WI38 (cell line): Measurements from ENCODE around the gene CHD6.

ENCODE experiments used
- H3K4me3 ChIP-seq: 2 replicates; pipeline ENCODE4 v1.5.1; 2011; ENCODE audit warnings: low read depth, mild to moderate bottlenecking, control low read depth, low read length
- CTCF ChIP-seq: IDR thresholded peaks from 2 replicates; pipeline ENCODE4 v1.5.1; 2012; ENCODE audit warnings: low read depth, mild to moderate bottlenecking, control low read depth, low read length

The CHD6 gene

DNA sequence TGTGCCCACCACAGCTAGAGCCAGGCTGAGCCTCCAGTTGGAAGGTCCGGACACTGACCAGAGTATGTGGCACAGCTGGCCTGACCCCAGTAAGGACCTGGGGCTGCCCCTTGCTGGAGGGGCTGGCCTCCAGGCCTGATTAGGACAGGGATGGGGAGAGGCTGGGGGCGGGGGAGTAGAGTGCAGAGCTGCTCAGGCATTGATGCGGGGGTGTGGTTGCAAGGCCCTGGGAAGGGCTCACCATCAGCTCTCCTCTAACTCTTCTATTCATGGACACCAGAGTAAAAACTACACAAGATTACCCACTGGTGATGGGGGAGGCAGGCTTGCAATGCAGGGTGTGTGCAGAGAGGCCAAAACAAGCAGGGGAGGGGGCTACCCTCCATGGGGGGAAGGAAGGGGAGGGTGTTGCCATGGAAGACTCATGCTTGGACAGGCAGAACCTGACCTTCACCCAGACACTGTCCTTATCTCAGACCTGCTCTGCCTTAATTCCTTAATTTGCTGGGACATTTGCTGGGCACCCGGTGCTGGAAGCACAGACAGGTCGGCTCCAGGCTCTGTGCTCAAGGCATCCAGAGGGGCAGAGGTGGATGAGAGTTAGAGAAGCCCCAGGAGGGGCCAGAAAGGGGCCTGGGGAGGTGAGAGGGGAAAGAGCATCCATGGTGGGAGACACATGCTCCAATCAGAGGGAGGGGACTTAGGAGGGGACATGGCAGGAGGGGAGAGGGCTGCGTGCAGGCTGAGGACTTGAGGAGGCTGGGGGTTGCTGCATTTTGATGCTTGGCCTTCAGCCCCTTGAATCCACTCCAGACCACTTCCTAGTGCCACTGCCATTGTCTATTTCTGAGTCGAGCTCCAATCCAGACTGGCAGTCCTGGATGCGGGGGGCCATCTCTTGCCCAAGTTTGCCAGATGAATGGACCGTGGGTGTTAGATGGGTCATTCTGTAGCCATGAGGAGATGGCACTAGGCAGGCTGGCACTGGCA lies 244.0 kb downstream of the CHD6 start:
- no peak for TF ChIP-seq CTCF
- no peak overlapping the region for H3K4me3 ChIP-seq

DNA sequence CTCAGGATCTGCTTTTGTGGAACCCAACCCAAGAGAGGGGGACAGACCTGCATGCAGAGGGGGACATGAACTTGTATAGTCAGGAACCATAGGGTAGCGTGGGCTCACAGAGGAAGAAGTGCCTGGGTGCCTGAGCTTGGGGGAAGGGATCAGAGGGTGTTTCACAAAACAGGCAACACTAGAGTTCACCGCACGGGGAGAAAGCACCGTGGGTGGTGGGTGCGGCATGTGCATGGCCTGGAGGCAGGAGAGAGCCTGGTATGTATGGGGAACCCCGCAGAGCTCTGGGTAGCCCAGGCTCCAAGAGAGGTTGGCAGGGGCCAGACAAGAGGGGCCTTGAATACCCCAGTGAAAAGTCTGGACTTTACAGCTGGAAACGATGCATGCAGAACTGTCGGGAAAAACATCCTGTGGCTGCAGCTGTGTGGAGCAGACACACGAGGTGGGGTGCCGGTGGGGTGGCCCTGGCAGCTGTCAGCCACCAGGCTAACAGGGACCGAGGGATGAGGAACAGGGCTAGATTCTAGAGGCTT lies 244.9 kb downstream of the CHD6 start:
- TF ChIP-seq CTCF = no peak
- no peak overlapping the region for H3K4me3 ChIP-seq

DNA sequence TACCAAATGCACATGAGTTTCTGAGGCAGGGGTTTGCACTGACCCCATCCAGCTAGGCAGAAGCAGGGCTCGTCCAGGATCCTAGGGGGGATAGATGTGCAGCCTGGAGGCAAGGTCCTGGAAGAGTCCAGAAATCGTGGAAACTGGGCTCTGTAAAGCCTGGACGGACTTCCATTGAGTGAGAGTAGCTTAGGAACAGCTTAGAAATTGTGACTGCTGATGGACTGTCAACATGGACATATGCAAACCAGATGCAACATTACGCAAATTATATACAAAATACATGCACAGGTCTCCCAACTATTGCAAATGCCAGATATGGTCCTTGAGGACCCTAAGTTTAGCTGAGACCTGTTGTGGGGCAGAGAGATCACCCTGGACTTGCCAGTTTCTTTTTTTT lies 246.8 kb downstream of the CHD6 start:
- H3K4me3 ChIP-seq = no peak overlapping the region
- no peak for TF ChIP-seq CTCF

DNA sequence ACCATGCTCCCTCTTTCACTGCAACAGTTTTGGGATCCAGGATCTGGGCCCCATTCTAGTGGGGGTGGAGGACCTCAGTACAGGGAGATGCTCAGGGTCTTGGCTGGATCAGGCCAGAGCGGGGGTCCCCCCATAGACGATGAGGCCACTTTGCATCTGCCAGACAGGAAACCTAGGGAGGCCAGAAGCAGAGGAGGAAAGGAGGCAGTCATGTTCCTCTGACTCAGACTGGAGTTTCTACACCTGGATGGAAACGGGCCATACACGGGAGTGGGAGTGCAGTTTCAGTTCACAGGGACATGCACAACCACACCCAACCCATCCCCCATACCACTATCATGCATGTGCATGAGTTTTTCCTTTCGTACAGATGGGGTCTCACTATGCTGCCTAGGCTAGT lies 248.0 kb downstream of the CHD6 start:
- TF ChIP-seq CTCF = no peak
- no peak overlapping the region for H3K4me3 ChIP-seq

DNA sequence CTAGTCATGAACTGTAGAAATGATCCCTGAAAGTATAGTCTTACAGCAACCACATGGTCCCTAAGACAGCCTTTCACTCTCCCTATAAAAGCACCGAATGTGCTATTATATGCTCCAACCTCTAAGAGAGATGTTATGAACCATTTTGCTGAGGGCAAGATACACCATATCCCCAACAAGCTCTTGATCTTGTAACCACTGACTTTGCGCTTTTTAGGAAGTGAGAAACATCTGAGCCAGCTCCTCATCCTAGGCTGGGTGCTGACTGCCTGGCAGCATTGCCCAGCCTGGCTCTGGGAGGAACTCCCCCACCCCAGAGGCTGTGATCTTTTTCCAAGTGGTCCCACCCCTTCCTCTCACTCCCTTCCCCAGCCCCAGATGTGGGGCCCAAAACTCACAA lies 248.5 kb downstream of the CHD6 start:
- H3K4me3 ChIP-seq = no peak overlapping the region
- TF ChIP-seq CTCF = no peak

DNA sequence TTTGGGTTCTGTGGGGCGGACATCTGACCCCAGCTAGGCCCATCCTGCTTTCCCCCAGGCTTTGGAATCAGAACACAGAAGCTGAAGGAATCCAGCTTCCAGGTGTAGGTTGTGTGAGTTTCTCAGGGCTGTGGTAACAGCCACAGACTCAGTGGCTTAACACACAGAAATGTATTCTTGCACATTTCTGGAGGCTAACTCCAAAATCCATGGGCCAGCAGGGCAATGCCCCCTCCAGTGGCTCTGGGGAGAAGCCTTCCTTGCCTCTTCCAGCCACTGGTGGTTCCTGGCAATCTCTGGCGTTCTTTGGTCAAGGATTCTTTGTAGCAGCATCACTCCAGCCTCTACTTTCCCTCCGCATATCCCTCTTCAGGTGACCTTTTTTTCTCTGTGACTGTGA lies 250.2 kb downstream of the CHD6 start:
- no peak for TF ChIP-seq CTCF
- no peak overlapping the region for H3K4me3 ChIP-seq

DNA sequence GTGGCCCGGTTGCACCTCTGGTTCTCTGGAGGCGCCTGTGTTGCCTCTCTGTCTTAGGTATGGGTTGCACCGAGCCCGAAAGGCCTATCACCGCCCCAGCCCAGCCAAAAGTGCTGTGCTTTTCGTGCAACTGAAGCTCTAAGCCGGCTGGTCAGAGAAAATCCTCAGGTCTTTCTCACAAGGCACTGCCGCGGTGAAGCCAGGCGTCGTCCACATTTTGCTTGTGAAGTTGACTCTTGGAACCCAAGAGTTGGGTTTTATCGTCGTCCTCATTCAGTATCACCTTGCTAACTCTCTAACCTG lies 250.8 kb downstream of the CHD6 start:
- TF ChIP-seq CTCF = no peak
- no peak overlapping the region for H3K4me3 ChIP-seq
